Measurements from ENCODE around the gene WFDC2.
"Not testable (repeated sequence)": the region's sequence is repeated elsewhere in the genome, so short reads cannot be mapped to it uniquely, and the experiment has no call there.

The WFDC2 gene

DNA sequence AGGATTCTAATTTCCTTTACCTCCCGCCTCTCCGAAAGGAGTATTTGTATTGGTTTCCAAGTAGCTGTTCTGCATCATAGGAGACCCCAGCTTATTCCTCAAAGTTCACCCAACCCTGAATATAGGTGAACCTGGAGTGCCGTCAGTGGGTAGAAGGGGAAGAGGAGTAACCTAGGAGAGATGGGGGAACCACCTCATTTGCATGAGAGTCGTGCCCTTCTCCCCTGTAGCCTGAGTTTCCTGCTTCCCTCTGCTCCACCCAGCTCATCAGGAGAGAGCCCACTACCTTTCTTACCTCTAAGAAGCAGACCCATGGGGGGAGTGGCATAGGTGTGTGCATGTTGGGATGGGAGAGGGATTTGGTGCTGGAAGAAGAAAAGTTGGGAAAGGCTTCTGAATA, 17.3 kb upstream of the WFDC2 start:
- no peak for DNase-seq (ENCODE audit: low read depth in 2 of 2)

DNA sequence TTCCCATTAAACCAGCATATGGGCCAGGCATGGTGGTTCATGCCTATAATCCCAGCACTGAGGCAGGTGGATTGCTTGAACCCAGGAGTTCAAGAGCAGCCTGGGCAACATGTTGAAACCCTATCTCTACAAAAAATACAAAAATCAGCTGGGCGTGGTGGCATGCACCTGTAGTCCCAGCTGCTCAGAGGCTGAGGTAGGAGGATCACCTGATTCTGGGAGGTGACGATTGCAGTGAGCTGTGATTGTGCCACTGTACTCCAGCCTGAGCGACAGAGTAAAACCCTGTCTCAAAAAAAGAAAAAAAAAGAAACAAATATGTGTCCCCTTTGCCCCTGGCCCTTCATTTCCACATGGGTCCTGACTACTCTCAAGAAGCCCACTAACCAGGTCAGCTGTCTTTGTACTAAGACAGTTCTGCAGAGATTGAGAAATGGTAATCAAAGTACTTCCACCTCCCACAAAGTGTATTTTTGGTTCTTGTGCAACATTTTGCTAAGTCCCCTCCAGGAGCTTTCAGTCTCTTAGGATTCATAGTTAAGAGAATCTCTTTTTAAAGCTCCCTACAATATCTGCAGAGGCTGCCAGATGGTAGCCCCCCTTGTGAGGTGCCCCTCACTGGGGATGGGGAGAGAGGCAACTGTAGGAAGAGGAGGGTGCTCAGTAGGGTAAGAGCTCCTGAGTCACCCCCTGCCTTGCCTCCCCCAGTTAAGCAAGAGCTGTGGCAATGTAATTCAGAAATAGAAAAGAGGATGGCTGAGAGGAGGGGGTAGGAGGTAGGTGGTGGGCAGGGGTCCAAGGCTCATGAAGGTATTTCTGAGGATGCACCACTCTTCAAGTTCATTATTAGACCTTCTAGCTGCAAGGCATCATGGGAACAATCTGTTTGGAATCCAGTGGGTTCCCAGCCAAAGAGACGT, 16.5 kb upstream of the WFDC2 start:
- no peak for DNase-seq (ENCODE audit: low read depth in 2 of 2)

DNA sequence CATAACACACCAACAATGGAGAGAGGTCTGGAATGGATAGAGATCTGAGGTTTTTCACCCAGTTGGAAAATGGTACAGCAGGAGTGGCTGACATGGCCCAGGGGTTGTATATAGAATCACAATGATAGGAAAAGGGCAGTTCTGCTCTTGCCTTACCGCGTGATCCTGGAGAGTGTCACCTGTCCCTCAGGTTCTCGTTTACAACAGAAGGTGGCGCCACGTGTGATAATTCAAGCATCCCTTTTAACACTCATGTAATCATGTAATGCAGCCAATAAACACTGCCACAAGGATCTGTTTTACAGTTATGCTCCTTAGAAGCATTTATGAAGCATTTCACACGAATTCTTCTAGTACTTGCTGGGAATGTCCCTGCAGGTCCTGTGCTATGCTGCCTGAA, 12.9 kb upstream of the WFDC2 start:
- DNase-seq (ENCODE audit: low read depth in 2 of 2): no peak

DNA sequence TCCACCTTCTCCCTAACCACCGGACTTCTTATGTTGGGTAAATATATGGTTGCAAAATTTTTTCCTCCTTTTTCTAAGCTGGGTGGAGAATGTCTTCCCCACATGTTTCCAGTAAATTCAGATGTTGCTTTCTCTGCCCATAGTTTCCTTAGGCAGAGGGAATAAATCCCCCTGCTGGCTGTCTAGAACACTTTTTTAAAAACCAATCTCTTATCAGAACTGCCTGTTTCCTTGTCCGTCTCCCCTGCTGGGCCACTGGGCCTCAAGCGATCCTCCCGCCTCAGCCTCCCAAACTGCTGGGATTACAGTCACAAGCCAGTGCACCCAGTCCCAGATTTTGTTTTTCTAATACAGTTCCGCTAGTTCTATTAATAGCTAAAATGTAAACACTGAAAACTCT, 9.9 kb upstream of the WFDC2 start:
- no peak for DNase-seq (ENCODE audit: low read depth in 2 of 2)

DNA sequence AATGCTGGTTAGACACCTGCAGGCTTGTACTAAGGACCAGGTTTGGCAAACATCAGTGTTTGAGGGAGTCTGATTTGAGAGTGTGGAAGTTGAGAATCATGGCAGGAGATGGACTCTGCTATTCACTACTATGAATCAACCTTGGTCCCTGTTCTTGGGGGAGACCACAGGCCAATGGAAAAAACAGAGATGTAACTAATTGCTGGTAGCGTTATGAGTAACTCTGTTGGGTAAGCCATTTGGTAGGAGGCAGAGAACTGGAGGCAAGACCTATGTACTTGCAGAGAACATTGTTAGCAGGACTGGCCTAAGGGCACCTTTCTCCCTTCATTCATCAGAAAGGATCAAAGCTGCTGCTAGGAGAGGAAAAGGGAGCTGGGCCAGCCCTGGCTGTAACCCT, 8.3 kb upstream of the WFDC2 start:
- DNase-seq (ENCODE audit: low read depth in 2 of 2): no peak

DNA sequence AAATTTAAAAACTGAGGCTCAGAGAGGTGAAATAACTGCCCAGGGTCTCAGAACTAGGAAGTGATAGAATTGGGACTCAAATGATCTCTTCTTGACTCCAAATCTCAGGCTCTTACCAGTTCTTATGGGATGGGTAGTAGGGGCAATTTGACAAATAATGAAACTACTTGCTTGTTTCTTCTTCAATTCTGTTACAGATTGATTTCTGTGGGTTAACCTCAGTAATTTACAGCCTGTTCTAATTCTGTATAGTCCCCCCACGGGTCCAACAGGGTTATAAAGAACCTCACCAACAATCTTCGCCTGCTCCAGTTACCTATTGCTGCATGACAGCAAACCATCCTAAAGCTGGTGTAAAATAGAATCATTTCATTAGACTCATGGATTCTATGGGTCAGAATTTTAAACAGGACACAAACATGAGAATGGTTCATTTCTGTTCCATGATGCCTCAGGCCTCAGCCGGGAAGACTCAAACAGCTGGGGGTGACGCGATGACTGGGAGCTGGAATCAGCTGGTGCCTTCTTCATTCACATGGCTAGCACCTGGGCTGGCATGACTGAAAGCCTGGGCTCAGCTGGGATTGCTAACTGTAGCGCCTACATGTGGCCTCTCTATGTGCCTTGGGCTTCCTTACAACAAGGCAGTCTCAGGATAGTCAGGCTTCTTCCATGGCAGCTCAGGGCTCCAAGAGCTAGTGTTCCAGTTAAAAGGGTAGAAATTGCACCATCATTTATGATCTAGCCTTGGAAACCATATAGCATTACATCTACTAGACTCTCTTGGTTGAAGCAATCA, 6.6 kb upstream of the WFDC2 start:
- no peak for DNase-seq (ENCODE audit: low read depth in 2 of 2)

DNA sequence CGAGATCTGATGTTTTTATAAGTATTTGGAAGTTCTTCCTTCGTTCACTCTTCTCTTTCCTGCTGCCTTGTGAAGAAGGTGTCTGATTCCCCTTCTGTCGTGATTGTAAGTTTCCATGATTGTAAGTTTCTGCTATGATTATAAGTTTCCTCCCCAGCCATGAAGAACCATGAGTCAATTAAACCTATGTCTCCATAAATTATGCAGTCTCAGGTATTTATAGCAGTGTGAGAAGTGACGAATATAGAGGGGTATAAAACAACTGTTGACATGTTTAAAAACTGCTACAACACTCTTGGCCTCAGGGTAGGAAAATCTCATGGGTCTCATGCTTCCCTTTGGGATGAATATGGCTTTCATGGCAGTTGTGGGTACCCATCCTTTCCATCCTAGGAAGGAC, 5.8 kb upstream of the WFDC2 start:
- DNase-seq (ENCODE audit: low read depth in 2 of 2): no peak

DNA sequence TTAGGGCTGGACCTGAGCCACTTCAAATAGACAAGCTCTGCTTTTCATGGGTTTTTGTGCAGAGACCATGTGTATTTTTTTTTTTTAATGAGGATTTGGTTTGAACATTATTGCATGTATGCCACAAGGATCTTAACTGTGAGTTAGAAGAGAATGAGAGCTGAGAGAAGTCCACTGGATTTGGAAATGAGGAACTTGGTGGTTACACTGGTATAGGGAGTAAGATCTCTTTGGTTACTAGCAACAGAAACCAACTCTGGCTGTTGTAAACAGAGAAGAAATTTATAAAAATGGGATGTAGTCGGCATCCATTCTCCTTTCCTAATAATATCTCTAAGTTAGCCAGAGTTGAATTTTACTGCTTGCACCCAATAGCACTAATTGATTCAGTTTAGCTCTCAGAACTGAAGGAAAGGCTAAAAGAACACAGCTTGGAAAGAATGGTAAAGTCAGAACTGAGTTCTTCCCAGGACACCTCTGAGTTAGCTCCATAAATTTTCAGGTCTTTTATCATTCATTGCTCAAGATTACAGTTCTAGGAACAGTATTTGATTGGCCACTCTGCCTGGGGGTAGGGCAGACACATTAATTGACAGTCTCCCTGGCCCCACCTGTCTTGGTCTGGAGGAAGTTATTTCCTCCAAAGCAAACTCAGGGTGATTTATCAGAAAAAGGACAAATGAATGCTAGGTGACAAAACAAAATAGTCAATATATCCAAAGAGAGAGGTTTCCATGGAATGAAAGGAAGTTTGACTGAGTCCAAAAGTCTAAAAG, 3.9 kb upstream of the WFDC2 start:
- no peak for DNase-seq (ENCODE audit: low read depth in 2 of 2)

DNA sequence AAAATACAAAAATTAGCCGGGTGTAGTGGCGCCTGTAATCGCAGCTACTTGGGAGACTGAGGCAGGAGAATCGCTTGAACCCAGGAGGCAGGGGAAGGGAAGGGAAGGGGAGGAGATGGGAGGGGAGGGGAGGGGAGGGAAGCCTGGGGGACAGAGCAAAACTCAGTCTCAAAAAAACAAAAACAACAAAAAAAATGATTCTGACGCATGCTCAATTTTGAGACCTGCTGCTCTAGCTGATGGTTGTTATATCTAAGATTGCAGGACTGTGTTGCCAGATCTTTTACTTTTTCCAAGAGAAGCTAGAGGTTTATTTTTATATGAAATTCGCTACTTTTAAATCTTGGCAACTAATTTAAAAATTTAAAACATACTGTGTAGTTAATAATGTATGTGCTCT, 2.4 kb upstream of the WFDC2 start:
- no peak for DNase-seq (ENCODE audit: low read depth in 2 of 2)

DNA sequence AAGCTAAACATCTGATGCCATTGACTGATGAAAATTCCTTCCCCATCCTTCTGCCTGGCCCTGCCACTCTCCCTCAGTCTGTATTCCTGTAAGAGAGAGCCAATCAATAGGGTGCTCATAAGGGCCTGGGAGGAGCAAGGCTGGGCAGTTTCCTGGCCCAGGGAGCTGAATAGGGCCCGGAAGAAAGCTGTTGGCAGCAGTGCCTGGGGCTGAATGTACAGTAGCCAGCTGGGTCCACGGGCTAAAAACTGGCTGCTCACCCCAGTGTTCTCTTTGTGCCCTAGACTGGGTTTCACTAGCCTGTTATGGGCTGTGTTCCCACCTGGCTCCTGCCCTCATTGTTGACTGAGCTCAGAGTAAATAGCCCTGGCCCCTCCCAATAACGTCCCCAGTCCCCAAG, 1.7 kb upstream of the WFDC2 start:
- no peak for DNase-seq (ENCODE audit: low read depth in 2 of 2)

DNA sequence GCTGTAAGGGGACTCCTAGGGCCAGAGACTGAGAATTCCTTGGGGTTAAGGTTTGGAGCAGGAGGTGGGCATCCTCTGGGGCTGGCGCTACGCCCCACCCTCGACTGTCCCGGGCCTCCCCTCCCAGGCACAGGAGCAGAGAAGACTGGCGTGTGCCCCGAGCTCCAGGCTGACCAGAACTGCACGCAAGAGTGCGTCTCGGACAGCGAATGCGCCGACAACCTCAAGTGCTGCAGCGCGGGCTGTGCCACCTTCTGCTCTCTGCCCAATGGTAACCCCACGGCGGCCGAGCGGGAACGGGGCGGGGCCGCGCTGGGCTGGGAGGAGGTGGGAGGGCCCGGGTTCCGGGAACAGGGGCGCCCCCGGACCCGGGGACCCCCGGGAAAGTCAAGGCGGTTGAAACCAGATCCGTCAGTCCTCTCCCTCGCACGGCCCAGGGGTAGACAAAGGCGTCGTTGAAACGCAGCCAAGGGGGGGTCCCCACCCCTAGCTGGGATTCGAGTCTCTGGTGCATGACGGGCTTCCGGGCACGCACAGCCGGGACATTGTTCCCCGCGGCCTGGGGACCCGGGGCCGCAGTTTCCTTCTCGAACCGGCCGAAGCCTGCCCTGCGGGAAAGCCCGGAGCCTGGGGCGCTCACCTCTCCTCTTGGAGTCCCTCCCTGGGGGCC, 844 bp downstream of the WFDC2 start:
- no peak for DNase-seq (ENCODE audit: low read depth in 2 of 2)

DNA sequence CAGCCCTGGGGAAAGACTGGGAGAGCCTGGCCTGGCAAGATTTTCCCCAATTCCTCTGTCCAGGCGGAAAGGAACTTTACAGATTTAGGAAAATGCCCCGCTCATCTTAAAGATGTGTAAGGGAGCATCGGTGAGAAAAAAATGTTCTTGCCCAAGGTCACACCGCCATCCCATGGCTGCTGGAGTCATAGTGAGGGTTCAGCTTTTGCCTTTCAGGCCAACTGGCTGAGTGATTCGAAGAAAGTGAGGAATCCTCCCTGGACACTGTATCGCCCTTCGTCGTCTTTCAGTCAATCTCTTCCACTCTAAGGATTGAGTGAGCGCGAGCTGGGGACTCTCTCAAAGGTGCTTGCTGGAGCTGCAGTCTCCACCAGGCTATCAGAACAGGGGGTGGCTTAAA, 1.4 kb downstream of the WFDC2 start:
- no peak for DNase-seq (ENCODE audit: low read depth in 2 of 2)

DNA sequence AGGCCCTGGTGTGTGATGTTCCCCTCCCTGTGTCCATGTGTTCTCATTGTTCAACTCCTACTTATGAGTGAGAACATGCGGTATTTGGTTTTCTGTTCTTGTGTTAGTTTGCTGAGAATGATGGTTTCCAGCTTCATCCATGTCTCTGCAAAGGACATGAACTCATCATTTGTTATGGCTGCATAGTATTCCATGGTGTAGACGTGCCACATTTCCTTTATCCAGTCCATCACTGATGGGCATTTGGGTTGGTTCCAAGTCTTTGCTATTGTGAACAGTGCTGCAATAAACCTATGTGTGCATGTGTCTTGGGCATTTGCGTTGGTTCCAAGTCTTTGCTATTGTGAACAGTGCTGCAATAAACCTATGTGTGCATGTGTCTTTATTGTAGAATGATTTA, 2.7 kb downstream of the WFDC2 start:
- DNase-seq (ENCODE audit: low read depth in 2 of 2): not testable (repeated sequence)

DNA sequence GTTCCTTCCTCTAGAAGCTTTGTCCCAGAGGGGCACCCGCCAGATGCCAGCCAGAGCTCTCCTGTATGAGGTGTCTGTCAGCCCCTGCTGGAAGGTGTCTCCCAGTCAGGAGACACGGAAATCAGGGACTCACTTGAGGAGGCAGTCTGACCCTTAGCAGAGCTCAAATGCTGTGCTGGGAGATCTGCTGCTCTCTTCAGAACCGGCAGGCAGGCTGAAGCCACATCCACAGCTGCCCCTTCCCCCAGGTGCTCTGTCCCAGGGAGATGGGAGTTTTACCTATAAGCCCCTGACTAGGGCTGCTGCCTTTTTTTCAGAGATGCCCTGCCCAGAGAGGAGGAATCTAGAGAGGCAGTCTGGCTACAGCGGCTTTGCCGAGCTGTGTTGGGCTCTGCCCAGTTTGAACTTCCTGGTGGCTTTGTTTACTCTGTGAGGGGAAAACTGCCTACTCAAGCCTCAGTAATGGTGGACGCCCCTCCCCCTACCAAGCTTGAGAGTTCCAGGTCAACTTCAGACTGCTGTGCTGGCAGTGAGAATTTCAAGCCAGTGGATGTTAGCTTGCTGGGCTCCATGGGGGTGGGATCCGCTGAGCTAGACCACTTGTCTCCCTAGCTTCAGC, 8.1 kb downstream of the WFDC2 start:
- not testable (repeated sequence) for DNase-seq (ENCODE audit: low read depth in 2 of 2)

DNA sequence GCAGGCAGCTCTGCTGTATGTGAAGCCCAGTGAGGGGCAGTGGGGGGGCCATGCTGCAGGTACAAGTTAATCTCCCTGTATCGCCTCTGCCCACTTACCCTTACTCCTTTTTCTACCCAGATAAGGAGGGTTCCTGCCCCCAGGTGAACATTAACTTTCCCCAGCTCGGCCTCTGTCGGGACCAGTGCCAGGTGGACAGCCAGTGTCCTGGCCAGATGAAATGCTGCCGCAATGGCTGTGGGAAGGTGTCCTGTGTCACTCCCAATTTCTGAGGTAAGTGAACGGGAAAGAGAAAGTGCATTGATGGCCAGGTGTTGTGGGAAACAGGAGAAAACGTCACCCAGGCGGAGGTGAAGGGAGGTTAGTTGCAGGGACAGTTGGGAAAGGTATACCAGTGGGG, 10.3 kb downstream of the WFDC2 start:
- DNase-seq (ENCODE audit: low read depth in 2 of 2): no peak

DNA sequence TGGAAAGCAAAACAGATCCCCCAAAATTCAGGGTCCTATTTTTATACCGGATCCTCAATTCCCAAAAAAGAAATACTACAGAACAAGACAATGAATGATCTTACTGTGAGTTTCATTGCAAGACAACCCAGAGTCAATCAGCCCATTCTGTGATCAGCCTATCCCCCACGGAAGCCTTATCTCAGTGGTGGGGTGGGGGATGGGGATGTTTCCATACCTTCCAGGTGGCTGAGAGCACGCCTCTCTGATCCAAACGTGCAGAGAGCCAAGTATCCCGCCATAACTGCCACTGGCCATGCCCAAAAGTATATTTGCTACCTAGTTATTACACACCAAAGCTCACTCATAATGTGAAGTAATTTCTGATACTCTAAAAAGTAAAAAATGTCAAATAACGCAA, 15.1 kb downstream of the WFDC2 start:
- no peak for DNase-seq (ENCODE audit: low read depth in 2 of 2)

DNA sequence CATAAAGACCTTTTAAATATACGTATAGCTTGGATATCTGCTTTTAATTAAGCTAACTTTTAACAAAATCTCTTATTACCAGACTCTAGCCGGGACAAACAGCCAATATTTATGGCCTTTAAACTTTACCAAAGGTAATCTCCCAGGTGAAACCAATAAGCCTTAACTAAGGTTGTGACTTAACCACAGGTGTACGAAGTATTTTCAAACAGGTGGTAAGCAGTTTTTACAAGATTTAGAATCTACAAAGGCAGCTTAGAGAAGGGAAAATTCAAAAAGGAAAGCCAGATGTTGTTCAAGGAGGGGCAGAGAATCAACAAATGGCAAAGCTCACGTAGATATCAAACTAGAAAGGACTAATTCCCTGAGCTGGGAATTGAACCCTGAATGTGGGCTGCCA, 15.8 kb downstream of the WFDC2 start:
- DNase-seq (ENCODE audit: low read depth in 2 of 2): no peak

DNA sequence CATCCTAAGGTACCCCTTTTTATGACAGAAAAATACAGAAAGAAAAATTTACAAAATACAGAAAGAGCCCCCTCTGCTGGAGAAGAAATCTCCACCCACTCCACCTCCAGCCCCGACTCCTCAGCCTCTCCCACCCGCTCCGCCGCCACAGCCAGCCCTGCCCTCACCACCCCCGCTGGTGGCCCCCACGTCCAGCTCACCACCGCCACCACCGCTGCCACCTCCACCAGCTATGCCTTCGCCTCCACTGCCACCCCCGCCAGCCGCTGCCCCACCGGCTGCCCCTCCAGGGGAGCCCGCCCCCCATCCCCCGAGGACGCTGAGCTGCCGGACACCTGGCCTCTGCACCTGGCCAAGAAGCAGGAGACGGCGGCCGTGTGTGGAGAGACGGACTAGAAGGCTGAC, 17.7 kb downstream of the WFDC2 start:
- DNase-seq (ENCODE audit: low read depth in 2 of 2): no peak

DNA sequence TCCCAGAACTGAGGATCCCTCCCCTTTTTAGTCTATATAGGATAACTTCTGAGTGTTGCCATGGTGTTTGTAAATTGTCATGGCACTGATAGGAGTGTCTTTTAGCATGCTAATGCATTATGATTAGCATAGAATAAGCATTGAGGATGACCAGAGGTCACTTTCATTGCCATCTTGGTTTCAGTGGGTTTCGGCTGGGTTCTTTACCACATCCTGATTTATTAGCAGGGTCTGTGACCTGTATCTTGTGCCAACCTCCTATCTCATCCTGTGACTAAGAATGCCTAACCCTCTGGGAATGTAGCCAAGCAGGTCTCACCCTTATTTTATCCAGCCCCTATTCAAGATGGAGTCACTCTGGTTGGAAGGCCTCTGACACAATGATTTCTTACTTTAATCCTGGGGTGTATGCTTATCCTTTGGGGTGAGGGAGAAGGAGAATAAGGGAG, 19.6 kb downstream of the WFDC2 start:
- DNase-seq (ENCODE audit: low read depth in 2 of 2): no peak

DNA sequence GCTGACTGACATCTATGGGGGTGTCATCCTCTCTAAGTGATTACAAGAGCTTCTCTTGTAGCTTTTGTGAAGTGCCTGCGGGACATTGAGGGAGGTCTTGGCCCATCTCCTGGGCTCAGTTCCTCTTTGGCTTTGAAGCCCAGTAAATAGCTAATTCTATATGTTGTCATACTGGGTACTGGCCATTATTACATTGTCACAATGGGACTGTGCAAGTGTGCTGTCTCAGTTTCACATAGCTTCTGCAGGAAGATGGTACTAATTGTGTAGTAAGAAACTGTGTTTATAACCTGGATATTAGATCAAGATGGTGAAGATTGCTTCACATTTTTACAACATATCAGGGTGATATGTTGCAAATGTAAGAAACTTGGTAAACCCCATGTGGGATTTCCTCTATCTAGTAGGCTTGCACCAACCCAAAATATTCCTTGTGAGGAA, 26.0 kb downstream of the WFDC2 start:
- no peak for DNase-seq (ENCODE audit: low read depth in 2 of 2)

DNA sequence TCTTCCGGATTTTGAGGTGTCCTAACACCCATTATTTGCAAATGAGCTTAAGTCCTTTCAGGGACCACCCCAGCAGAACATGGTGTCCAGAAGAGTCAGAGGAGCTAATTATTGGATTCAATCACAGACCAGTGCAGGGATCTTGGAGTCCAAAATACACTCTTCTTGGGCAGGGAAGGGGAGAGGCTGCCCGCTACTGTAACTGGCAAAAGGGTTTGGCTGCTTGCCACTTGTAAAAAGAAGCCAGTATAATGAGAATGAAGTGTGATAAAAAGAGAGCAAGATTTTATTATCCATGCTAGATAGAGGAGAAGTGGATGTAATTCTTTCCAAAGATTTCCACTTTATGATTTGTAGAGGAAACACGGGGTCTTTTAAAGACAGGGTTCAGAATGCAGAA, 26.6 kb downstream of the WFDC2 start:
- no peak for DNase-seq (ENCODE audit: low read depth in 2 of 2)

Measured in stimulated activated CD4-positive, alpha-beta T cell treated with anti-CD3 and anti-CD28 coated beads, Interleukin-1b, Interleukin-23, amount 100 ng/mL, for 1 hour (primary cell).